ENCODE data around the gene OR4E2. TPM values are rescaled to one million over a fixed set of nuclear protein-coding genes. Genes with fewer than 3 reads are reported as not detected.

Gene OR4E2
- total RNA-seq, 1 donor from 2014 or later, result not detected

- Histone ChIP-seq H3K4me3 (no peak overlapping the region), H3K27ac (no peak overlapping the region), H3K36me3 (no peaks in the 10 kb centered on the region), H3K27me3 (no peaks in the 10 kb centered on the region), H3K4me1 (no peaks in the 10 kb centered on the region), H3K9me3 (no peaks in the 10 kb centered on the region)
- no peak for TF ChIP-seq CTCF (IDR thresholded peaks at IDR 0.05)
- intact Hi-C loops (cut with DNase I), result no loop called here
- DNase-seq (ENCODE audit: low spot score in 2 of 2), result no peak
Observed at GRCh38 chr14:21631084-21631483, 22.6 kb upstream of the OR4E2 start.

GRCh38 chr14:21634840-21635239, 18.8 kb upstream of the OR4E2 start, which contains the start of gene OR10G2:
Gene OR10G2, minus strand, starts transcription at chr14:21634940. Its CDS starts 98 bp downstream, at chr14:21634842.
- no peaks in the 10 kb centered on the region for H3K9me3 ChIP-seq
- no peak within 1 kb of the TSS for H3K4me3 ChIP-seq
- H3K36me3 ChIP-seq, result no peaks in the 10 kb centered on the region
- intact Hi-C loops (cut with DNase I), result no loop called here
- no peak for TF ChIP-seq CTCF (IDR thresholded peaks at IDR 0.05)
- no peak within 1 kb of the TSS for H3K27ac ChIP-seq
- DNase-seq (ENCODE audit: low spot score in 2 of 2), result no peak
- H3K27me3 ChIP-seq, result no peaks in the 10 kb centered on the region
- H3K4me1 ChIP-seq, result no peaks in the 10 kb centered on the region

GRCh38 chr14:21642683-21643082, 11.0 kb upstream of the OR4E2 start:
- H3K27ac ChIP-seq, result no peak overlapping the region
- H3K9me3 ChIP-seq, result no peaks in the 10 kb centered on the region
- H3K4me1 ChIP-seq, result no peaks in the 10 kb centered on the region
- no peaks in the 10 kb centered on the region for H3K27me3 ChIP-seq
- H3K36me3 ChIP-seq, result no peaks in the 10 kb centered on the region
- no peak overlapping the region for H3K4me3 ChIP-seq
- TF ChIP-seq CTCF (IDR thresholded peaks at IDR 0.05), result no peak
- DNase-seq (ENCODE audit: low spot score in 2 of 2), result no peak
- intact Hi-C loops (cut with DNase I), result no loop called here

GRCh38 chr14:21643407-21643806, 10.2 kb upstream of the OR4E2 start:
- Histone ChIP-seq H3K36me3 (no peaks in the 10 kb centered on the region), H3K27ac (no peak overlapping the region), H3K4me1 (no peaks in the 10 kb centered on the region), H3K27me3 (no peaks in the 10 kb centered on the region), H3K4me3 (no peak overlapping the region), H3K9me3 (no peaks in the 10 kb centered on the region)
- intact Hi-C loops (cut with DNase I), result no loop called here
- no peak for TF ChIP-seq CTCF (IDR thresholded peaks at IDR 0.05)
- DNase-seq (ENCODE audit: low spot score in 2 of 2), result no peak

- Histone ChIP-seq H3K9me3 (no peaks in the 10 kb centered on the region), H3K27ac (no peak overlapping the region), H3K4me3 (no peak overlapping the region), H3K36me3 (no peaks in the 10 kb centered on the region), H3K4me1 (no peaks in the 10 kb centered on the region), H3K27me3 (no peaks in the 10 kb centered on the region)
- no peak for TF ChIP-seq CTCF (IDR thresholded peaks at IDR 0.05)
- intact Hi-C loops (cut with DNase I), result no loop called here
- no peak for DNase-seq (ENCODE audit: low spot score in 2 of 2)
Observed at GRCh38 chr14:21647380-21647779, 6.3 kb upstream of the OR4E2 start.

GRCh38 chr14:21652209-21652808, 1.3 kb upstream of the OR4E2 start:
- H3K27ac ChIP-seq, result no peak overlapping the region
- no peak overlapping the region for H3K4me3 ChIP-seq
- H3K27me3 ChIP-seq, result no peaks in the 10 kb centered on the region
- intact Hi-C loops (cut with DNase I), result no loop called here
- no peaks in the 10 kb centered on the region for H3K9me3 ChIP-seq
- no peak for TF ChIP-seq CTCF (IDR thresholded peaks at IDR 0.05)
- no peaks in the 10 kb centered on the region for H3K4me1 ChIP-seq
- DNase-seq (ENCODE audit: low spot score in 2 of 2), result no peak
- H3K36me3 ChIP-seq, result no peaks in the 10 kb centered on the region

Measured in ascending aorta (tissue), 2 donors.